ENCODE measurements around the gene CDNF.

The CDNF gene

DNA sequence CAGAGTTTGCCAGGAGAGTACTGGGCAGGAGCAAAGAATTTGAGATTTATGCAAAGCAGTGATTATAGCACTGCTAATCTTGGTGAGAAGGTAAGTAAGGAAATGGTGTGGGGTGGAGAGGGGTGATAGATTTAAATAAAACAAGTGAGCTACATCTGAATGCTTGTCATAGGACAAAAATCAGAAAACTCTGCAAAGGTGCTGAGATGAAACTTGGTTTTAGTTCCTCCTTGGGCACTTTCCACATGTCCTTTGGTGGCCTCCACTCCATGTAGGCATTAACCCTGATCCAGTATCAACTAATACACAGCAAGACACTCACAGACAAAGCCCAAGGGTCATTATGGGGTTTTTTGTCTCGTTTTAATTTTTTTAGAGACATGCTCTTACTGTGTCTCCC is 37.4 kb downstream of the CDNF start:
- TF ChIP-seq, protein P1, sequence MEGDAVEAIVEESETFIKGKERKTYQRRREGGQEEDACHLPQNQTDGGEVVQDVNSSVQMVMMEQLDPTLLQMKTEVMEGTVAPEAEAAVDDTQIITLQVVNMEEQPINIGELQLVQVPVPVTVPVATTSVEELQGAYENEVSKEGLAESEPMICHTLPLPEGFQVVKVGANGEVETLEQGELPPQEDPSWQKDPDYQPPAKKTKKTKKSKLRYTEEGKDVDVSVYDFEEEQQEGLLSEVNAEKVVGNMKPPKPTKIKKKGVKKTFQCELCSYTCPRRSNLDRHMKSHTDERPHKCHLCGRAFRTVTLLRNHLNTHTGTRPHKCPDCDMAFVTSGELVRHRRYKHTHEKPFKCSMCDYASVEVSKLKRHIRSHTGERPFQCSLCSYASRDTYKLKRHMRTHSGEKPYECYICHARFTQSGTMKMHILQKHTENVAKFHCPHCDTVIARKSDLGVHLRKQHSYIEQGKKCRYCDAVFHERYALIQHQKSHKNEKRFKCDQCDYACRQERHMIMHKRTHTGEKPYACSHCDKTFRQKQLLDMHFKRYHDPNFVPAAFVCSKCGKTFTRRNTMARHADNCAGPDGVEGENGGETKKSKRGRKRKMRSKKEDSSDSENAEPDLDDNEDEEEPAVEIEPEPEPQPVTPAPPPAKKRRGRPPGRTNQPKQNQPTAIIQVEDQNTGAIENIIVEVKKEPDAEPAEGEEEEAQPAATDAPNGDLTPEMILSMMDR (IDR thresholded peaks at IDR 0.05; ENCODE audit: borderline replicate concordance, control extremely low read depth, extremely low read depth, insufficient read depth, missing control alignments) = no peak
- in situ Hi-C loops (cut with MboI; ENCODE audit: low sequenced_read_pairs, unreplicated experiment) = loop anchor here (25.0 kb wide), 1 partner anchor 588 kb away; no protein-coding TSS in a partner anchor

DNA sequence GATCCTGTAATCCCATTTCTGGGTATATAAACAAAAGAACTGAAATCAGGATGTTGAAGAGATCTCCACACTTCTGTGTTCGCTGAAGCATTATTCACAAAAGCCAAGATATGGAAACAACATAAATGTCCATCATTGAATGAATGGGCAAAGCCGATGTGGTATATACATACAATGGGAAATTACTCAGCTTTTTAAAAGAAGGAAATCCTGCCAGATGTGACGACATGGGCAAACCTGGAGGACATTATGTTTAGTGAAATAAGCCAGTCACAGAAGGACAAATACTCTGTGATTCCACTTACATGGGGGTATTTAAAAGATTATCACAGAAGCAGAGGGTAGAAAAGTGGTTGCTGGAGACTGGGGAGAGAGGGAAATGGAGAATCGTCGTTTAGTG is 39.2 kb downstream of the CDNF start:
- no peak for DNase-seq (ENCODE audit: low spot score)
- in situ Hi-C loops (cut with MboI; ENCODE audit: low sequenced_read_pairs, unreplicated experiment) = no loop called here
- TF ChIP-seq, protein P1 (IDR thresholded peaks at IDR 0.05; ENCODE audit: borderline replicate concordance, control extremely low read depth, extremely low read depth, insufficient read depth, missing control alignments) = no peak

More for the DNA sequence above, 37.4 kb downstream of the CDNF start:
- DNase-seq (ENCODE audit: low spot score) = no peak

DNA sequence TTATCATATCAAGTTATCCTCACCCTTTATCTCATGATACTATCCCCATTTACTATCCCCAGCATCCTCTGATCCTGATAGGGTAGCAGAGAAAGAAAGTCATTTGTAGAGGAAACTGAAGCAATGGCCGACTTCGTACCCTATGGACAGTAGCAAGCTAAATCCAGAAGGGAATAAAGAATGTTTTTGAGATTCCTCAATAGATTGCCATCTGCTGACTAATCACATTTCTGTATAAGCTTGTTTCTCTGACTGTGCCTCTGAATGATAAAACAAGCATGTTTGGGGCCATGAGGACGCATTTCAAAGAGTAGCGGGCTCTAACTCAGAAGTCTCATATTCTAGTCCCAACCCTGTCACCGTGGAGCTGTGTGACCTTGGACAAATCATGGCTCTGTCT is 49.9 kb downstream of the CDNF start:
- TF ChIP-seq, protein P1 (IDR thresholded peaks at IDR 0.05; ENCODE audit: borderline replicate concordance, control extremely low read depth, extremely low read depth, insufficient read depth, missing control alignments) = no peak
- in situ Hi-C loops (cut with MboI; ENCODE audit: low sequenced_read_pairs, unreplicated experiment) = no loop called here

DNA sequence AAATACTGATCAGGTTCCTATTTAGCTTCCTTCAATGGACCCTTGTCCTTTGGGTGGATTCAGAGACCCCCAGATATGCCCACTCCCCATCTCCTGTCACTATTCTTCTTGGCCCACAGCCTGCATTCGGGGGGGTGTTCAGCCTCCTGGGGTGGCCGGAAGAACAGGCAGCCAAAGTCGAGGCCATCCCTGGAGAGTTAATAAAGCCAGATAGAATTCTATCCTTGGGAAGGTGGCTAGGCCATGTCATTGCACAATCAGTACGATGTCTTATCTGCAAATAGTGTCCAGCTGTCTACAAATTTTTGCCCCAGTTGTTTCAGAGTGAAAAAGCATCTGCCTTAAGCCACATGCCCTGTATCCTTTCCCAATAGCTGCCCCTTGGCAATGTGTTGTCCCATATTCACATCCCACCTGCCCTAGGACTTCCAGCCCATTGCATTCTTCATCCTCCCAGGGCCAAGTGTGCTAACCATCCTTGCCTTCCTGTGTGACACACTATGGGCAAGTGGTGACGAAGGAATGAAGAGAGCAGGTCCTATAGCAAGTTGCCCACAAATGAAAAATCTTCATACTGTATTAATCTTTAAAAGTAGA is 53.3 kb downstream of the CDNF start:
- in situ Hi-C loops (cut with MboI; ENCODE audit: low sequenced_read_pairs, unreplicated experiment) = no loop called here
- TF ChIP-seq, protein P1 (IDR thresholded peaks at IDR 0.05; ENCODE audit: borderline replicate concordance, control extremely low read depth, extremely low read depth, insufficient read depth, missing control alignments) = no peak
- DNase-seq (ENCODE audit: low spot score) = no peak

More for the DNA sequence above, 49.9 kb downstream of the CDNF start:
- no peak for DNase-seq (ENCODE audit: low spot score)

DNA sequence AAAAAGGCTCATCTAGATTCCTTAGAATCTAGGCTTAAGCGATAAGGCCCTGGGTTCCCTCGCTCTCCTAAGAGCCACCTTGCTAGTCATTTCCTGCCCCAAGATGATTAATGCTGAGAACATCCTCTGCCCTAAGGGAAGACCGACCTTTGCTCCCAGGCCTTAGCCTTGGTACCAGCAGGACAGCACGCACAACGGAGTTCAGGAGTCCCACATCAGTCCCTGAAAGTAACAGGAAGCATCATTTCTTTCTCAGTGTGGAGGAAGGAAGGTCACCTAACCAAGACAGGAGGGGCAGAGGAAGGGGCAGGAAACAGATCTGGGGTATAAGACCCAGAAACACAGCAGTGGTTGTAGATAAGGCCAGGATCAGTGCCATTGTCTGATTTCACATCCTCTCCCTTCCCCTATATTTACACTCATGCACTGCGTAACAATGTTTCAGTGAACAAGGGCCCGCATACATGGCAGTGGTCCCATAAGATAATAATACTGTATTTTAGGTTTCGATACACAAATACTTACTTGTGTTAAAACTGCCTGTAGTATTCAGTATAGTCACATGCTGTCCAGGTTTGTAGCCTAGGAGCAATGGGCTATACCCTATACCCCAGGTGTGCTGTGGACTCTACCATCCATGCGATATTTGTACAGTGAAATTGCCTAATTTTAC is 55.0 kb downstream of the CDNF start:
- no peak for DNase-seq (ENCODE audit: low spot score)
- TF ChIP-seq, protein P1 (IDR thresholded peaks at IDR 0.05; ENCODE audit: borderline replicate concordance, control extremely low read depth, extremely low read depth, insufficient read depth, missing control alignments) = no peak
- in situ Hi-C loops (cut with MboI; ENCODE audit: low sequenced_read_pairs, unreplicated experiment) = no loop called here

DNA sequence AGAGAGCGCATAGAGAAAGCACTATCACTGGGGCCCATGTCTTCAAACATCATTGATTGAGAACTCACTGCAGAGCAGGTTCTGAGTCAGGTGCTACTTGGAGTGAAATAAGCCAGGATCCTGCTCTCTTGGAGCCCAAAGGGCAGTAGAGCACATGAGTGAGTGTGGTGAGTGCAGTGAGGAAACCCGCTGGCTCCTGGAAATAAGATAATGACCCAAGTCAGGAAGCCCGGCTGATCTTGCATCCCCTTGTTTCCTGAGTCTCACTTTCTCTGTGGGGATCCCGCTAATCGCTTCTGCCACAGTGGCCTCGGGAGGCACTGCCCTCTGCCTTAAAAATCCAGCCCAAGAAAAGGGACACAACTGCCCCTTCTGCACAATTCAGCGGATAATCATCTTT is 56.1 kb downstream of the CDNF start:
- DNase-seq (ENCODE audit: low spot score) = no peak
- TF ChIP-seq, protein P1 (IDR thresholded peaks at IDR 0.05; ENCODE audit: borderline replicate concordance, control extremely low read depth, extremely low read depth, insufficient read depth, missing control alignments) = no peak
- in situ Hi-C loops (cut with MboI; ENCODE audit: low sequenced_read_pairs, unreplicated experiment) = no loop called here
